ENCODE results near the gene GATC.

GATC gene

GRCh38 chr12:120472521-120472920 lies 26.3 kb downstream of the GATC start:
- no peak for DNase-seq

GRCh38 chr12:120473807-120474615 lies 27.8 kb downstream of the GATC start:
- no peak for DNase-seq

- peak; percentile 59 for DNase-seq
Measured at GRCh38 chr12:120474616-120474960, 28.3 kb downstream of the GATC start.

GRCh38 chr12:120475643-120476042 lies 29.4 kb downstream of the GATC start:
- no peak for DNase-seq

- no peak for DNase-seq
Measured at GRCh38 chr12:120479458-120479857, 33.2 kb downstream of the GATC start.

GRCh38 chr12:120480211-120480610 lies 34.0 kb downstream of the GATC start:
- DNase-seq = no peak

GRCh38 chr12:120481022-120481767 lies 35.0 kb downstream of the GATC start:
- DNase-seq = peak; percentile 52

GRCh38 chr12:120483621-120484020 lies 37.4 kb downstream of the GATC start:
- peak; percentile 14 for DNase-seq

- no peak for DNase-seq
Measured at GRCh38 chr12:120485961-120486881, 40.0 kb downstream of the GATC start.

- peak; percentile 29 for DNase-seq
Measured at GRCh38 chr12:120487552-120487951, 41.3 kb downstream of the GATC start.

GRCh38 chr12:120488057-120488640 lies 41.9 kb downstream of the GATC start:
- no peak for DNase-seq

GRCh38 chr12:120489018-120489417 lies 42.8 kb downstream of the GATC start:
- no peak for DNase-seq

GRCh38 chr12:120490325-120490724 lies 44.1 kb downstream of the GATC start:
- DNase-seq = no peak

GRCh38 chr12:120490833-120491512 lies 44.7 kb downstream of the GATC start:
- DNase-seq = no peak

- no peak for DNase-seq
Measured at GRCh38 chr12:120495186-120495730, 49.0 kb downstream of the GATC start.

- peak; percentile 98 for DNase-seq
Measured at GRCh38 chr12:120495731-120496412, 49.6 kb downstream of the GATC start, which contains the start of gene DYNLL1. Gene DYNLL1 (plus strand): TSS chr12:120496113. CDS start chr12:120496422, 309 bp downstream.

- DNase-seq = peak; percentile 75
Measured at GRCh38 chr12:120496413-120497340, 50.4 kb downstream of the GATC start.

GRCh38 chr12:120497524-120498150 lies 51.4 kb downstream of the GATC start:
- DNase-seq = no peak

- DNase-seq = no peak
Measured at GRCh38 chr12:120498870-120499515, 52.7 kb downstream of the GATC start.

Data from OCI-M1 (cell line).